Mesenchymal stem cell (in vitro differentiated cells and primary cell): ENCODE measurements around the gene TBC1D21.

Source experiments
- DNase-seq: peaks from one replicate; pipeline ENCODE4 v3.0.0-alpha.2; 2013
- H2AFZ ChIP-seq: one replicate; pipeline ENCODE4 v1.6.1; 2013; ENCODE audit warnings: low read depth, mild to moderate bottlenecking, control low read depth, inconsistent platforms, low read length, moderate library complexity
- H2AK5ac ChIP-seq: 2 replicates; pipeline ENCODE4 v1.6.1; 2013; ENCODE audit warnings: low read length, moderate library complexity, mild to moderate bottlenecking, inconsistent platforms; ENCODE audit not compliant: severe bottlenecking
- H2BK120ac ChIP-seq: one replicate; pipeline ENCODE4 v1.6.1; 2013; ENCODE audit warnings: low read depth, mild to moderate bottlenecking, inconsistent platforms, low read length, moderate library complexity
- H2BK12ac ChIP-seq, 2 experiments: one replicate each; pipeline ENCODE4 v1.6.1; 2013; ENCODE audit warnings: inconsistent platforms in 2 of 2, low read length in 2 of 2, mild to moderate bottlenecking in 2 of 2, moderate library complexity in 2 of 2, control low read depth in 1 of 2
- H2BK15ac ChIP-seq: one replicate; pipeline ENCODE4 v1.6.1; 2013; ENCODE audit warnings: mild to moderate bottlenecking, low read depth, inconsistent platforms; ENCODE audit not compliant: poor library complexity, severe bottlenecking
- H2BK5ac ChIP-seq: 2 replicates; pipeline ENCODE4 v1.6.1; 2013; ENCODE audit warnings: low read depth, mild to moderate bottlenecking, low read length, control low read depth, inconsistent platforms; ENCODE audit not compliant: poor library complexity, severe bottlenecking
- H3K14ac ChIP-seq, 2 experiments: one replicate each; pipeline ENCODE4 v1.6.1; 2013; ENCODE audit warnings: inconsistent platforms in 2 of 2, low read length in 2 of 2, control low read depth in 1 of 2, mild to moderate bottlenecking in 1 of 2, moderate library complexity in 1 of 2
- H3K18ac ChIP-seq, 2 experiments: one replicate each; pipeline ENCODE4 v1.6.1; 2013; ENCODE audit warnings: inconsistent platforms in 2 of 2, low read length in 2 of 2, control low read depth in 1 of 2, low read depth in 1 of 2, mild to moderate bottlenecking in 1 of 2
- H3K23ac ChIP-seq, 2 experiments: one replicate each; pipeline ENCODE4 v1.6.1; 2013; ENCODE audit warnings: inconsistent platforms in 2 of 2, low read length in 2 of 2, mild to moderate bottlenecking in 2 of 2, moderate library complexity in 2 of 2, control low read depth in 1 of 2
- H3K27ac ChIP-seq: 2 replicates; pipeline ENCODE4 v1.5.1; 2013; ENCODE audit warnings: mild to moderate bottlenecking, moderate library complexity, low read length, control low read depth, inconsistent platforms; ENCODE audit not compliant: poor library complexity, severe bottlenecking
- H3K27me3 ChIP-seq, 2 experiments: 2 replicates each; pipeline versions ENCODE4 v1.6.1 to v1.7.0; 2013; ENCODE audit warnings: low read length in 2 of 2, mild to moderate bottlenecking in 2 of 2, moderate library complexity in 2 of 2, control low read depth in 1 of 2, inconsistent platforms in 1 of 2; ENCODE audit not compliant: control insufficient read depth in 1 of 2, insufficient read depth in 1 of 2
- H3K36me3 ChIP-seq, 2 experiments: 2 replicates each; pipeline versions ENCODE4 v1.6.1 to v1.7.0; 2013; ENCODE audit warnings: low read length in 2 of 2, control low read depth in 1 of 2, inconsistent platforms in 1 of 2, low read depth in 1 of 2, mild to moderate bottlenecking in 1 of 2; ENCODE audit not compliant: insufficient read depth in 2 of 2, control insufficient read depth in 1 of 2
- H3K4ac ChIP-seq, 2 experiments: one replicate each; pipeline ENCODE4 v1.6.1; 2013; ENCODE audit warnings: inconsistent platforms in 2 of 2, low read length in 2 of 2, mild to moderate bottlenecking in 2 of 2, moderate library complexity in 2 of 2, control low read depth in 1 of 2, low read depth in 1 of 2
- H3K4me1 ChIP-seq: 2 replicates; pipeline ENCODE4 v1.6.1; 2013; ENCODE audit warnings: low read depth, low read length, control low read depth; ENCODE audit not compliant: control insufficient read depth, insufficient read depth
- H3K4me2 ChIP-seq: 2 replicates; pipeline ENCODE4 v1.6.1; 2013; ENCODE audit warnings: low read length, mild to moderate bottlenecking, inconsistent platforms; ENCODE audit not compliant: poor library complexity, severe bottlenecking
- H3K4me3 ChIP-seq, 2 experiments: 2 replicates each; pipeline versions ENCODE4 v1.5.1 to v1.7.0; 2013; ENCODE audit warnings: low read length in 2 of 2, mild to moderate bottlenecking in 2 of 2, control low read depth in 1 of 2, low read depth in 1 of 2; ENCODE audit not compliant: insufficient read depth in 1 of 2
- H3K79me1 ChIP-seq: replicated peaks from 2 replicates; pipeline ENCODE4 v1.6.1; 2013; ENCODE audit warnings: mild to moderate bottlenecking, control low read depth, low read length, inconsistent platforms; ENCODE audit not compliant: poor library complexity, severe bottlenecking
- H3K9ac ChIP-seq: 2 replicates; pipeline ENCODE4 v1.7.0; 2013; ENCODE audit warnings: mild to moderate bottlenecking, low read length, moderate library complexity
- H3K9me3 ChIP-seq: 2 replicates; pipeline ENCODE4 v1.7.0; 2013; ENCODE audit warnings: mild to moderate bottlenecking, low read length; ENCODE audit not compliant: control insufficient read depth
- H4K8ac ChIP-seq: one replicate; pipeline ENCODE4 v1.6.1; 2013; ENCODE audit warnings: inconsistent platforms, mild to moderate bottlenecking, low read length, moderate library complexity
- H4K91ac ChIP-seq: one replicate; pipeline ENCODE4 v1.6.1; 2013; ENCODE audit warnings: mild to moderate bottlenecking, low read length, inconsistent platforms
- WGBS: methylation state at CpG from one replicate; pipeline ENCODE4 v1.1.7; 2013; ENCODE audit warnings: mixed read lengths; 5-methylcytosine and 5-hydroxymethylcytosine counted together

The TBC1D21 gene

DNA sequence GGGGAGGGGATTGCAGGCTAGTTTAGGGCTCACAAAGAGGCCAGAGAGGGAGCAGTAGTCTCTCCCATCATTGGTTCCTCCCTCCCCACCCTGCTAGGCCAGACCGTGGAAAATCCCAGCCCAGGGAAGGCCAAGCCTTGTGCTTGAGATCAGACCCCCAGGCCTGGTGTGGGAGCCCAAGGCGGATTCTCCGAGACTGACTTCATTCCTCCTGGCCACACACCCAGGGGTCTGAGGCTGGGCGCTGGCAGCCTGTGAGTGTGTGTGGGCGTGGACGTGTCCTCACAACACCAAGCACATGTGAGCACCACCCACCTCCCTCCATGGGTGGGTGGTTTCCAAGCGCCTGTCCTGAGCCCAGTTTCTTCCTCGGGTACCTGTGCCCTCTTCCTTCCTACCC is 57.0 kb downstream of the TBC1D21 start:
- peaks cover 33 to 49% of the 10 kb centered on the region in 2 experiments for H3K36me3 ChIP-seq
- 84% methylated on average over 8 of the region's 8 CpGs for WGBS
- H3K23ac ChIP-seq, result no peak overlapping the region
- DNase-seq, result no peak
- no peaks in the 10 kb centered on the region for H3K27me3 ChIP-seq
- peak overlapping the region; percentile 91 for H2BK5ac ChIP-seq
- H3K27ac ChIP-seq, result peak overlapping the region; percentile 95
- peak overlapping the region; percentile 64 for H3K4me2 ChIP-seq
- H3K9ac ChIP-seq, result peak overlapping the region; percentile 90
- H2BK12ac ChIP-seq, result no peak overlapping the region
- H2AFZ ChIP-seq, result no peak overlapping the region
- H3K14ac ChIP-seq, result no peak overlapping the region
- H3K79me1 ChIP-seq, result peaks cover 5% of the 10 kb centered on the region
- H4K91ac ChIP-seq, result no peak overlapping the region
- H3K18ac ChIP-seq, result no peak overlapping the region
- no peak overlapping the region for H3K4ac ChIP-seq
- H3K4me3 ChIP-seq, result peak overlapping the region in 1 of 2 experiments; percentile 96
- peaks cover 59% of the 10 kb centered on the region for H3K4me1 ChIP-seq
- no peak overlapping the region for H4K8ac ChIP-seq
- no peak overlapping the region for H2BK120ac ChIP-seq
- H2BK15ac ChIP-seq, result no peak overlapping the region
- no peaks in the 10 kb centered on the region for H3K9me3 ChIP-seq
- H2AK5ac ChIP-seq, result peak overlapping the region; percentile 92

DNA sequence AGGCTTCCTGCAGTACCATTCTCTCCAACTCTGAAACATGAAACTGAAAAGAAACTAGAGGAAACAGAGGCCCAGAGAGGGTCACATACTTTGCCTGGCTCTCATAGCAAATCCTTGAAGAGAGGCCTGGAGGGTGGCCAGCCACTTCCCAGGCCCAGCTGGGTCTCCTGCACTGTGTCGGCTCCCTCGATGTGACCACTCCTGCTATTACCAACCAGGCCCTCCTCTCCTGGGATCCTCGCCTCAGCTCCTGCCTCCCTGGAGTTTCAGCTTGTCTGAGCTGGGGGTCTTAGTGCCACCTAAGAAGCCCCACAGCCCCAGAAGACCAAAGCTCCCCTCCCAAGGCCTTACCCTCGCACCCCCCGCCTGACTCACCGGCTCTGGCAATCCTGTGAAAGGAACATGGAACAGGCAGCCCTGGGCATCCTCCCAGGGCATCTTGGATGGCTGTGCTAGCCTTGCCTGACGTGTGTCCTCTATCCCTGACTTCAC is 57.5 kb downstream of the TBC1D21 start:
- Histone ChIP-seq H3K4me1 (peaks cover 60% of the 10 kb centered on the region), H3K9me3 (no peaks in the 10 kb centered on the region), H4K91ac (no peak overlapping the region), H3K9ac (peak overlapping the region; percentile 90), H3K79me1 (peaks cover 5% of the 10 kb centered on the region), H3K23ac (no peak overlapping the region), H2AFZ (no peak overlapping the region), H3K27me3 (no peaks in the 10 kb centered on the region), H3K4me2 (no peak overlapping the region), H2BK15ac (no peak overlapping the region), H4K8ac (no peak overlapping the region), H3K18ac (no peak overlapping the region), H3K27ac (peak overlapping the region; percentile 95), H3K14ac (no peak overlapping the region), H2BK5ac (no peak overlapping the region), H3K4ac (no peak overlapping the region), H2AK5ac (peak overlapping the region; percentile 49), H3K36me3 (peaks cover 33 to 49% of the 10 kb centered on the region in 2 experiments), H2BK12ac (no peak overlapping the region), H3K4me3 (peak overlapping the region in 1 of 2 experiments; percentile 96), H2BK120ac (no peak overlapping the region)
- WGBS, result 77% methylated on average over 7 of the region's 7 CpGs
- no peak for DNase-seq

DNA sequence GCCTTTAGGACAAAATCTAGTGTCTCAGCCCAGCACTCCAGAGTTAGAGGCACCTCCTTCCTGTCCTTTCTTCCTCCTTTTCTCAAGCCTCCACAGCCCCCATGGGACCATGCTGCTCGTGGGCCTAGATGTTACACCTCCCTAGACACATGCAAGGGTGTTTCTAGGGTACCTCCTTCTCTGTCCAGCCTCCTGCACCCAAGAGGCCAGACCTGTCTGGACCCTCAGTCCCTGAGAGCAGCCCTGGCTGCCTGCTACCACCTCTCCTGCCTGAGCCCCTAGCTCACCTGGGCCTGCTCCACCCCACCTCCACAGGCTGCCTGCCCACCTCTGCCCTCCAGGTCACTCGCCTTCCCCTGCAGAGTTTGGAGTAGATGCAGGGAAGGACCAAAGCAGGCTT is 58.1 kb downstream of the TBC1D21 start:
- Histone ChIP-seq H3K4me3 (peak overlapping the region in 1 of 2 experiments; percentile 96), H2BK120ac (no peak overlapping the region), H3K27me3 (no peaks in the 10 kb centered on the region), H2BK12ac (no peak overlapping the region), H2AFZ (no peak overlapping the region), H2BK5ac (no peak overlapping the region), H3K9me3 (no peaks in the 10 kb centered on the region), H3K23ac (no peak overlapping the region), H2BK15ac (no peak overlapping the region), H2AK5ac (peak overlapping the region; percentile 35), H3K4me1 (peaks cover 66% of the 10 kb centered on the region), H3K9ac (peak overlapping the region; percentile 90), H3K14ac (no peak overlapping the region), H3K18ac (no peak overlapping the region), H3K79me1 (peaks cover 5% of the 10 kb centered on the region), H3K27ac (peak overlapping the region; percentile 95), H3K36me3 (peaks cover 33 to 49% of the 10 kb centered on the region in 2 experiments), H3K4me2 (no peak overlapping the region), H4K91ac (no peak overlapping the region), H3K4ac (no peak overlapping the region), H4K8ac (no peak overlapping the region)
- no peak for DNase-seq
- WGBS, result 48% methylated on average over 2 of the region's 2 CpGs

DNA sequence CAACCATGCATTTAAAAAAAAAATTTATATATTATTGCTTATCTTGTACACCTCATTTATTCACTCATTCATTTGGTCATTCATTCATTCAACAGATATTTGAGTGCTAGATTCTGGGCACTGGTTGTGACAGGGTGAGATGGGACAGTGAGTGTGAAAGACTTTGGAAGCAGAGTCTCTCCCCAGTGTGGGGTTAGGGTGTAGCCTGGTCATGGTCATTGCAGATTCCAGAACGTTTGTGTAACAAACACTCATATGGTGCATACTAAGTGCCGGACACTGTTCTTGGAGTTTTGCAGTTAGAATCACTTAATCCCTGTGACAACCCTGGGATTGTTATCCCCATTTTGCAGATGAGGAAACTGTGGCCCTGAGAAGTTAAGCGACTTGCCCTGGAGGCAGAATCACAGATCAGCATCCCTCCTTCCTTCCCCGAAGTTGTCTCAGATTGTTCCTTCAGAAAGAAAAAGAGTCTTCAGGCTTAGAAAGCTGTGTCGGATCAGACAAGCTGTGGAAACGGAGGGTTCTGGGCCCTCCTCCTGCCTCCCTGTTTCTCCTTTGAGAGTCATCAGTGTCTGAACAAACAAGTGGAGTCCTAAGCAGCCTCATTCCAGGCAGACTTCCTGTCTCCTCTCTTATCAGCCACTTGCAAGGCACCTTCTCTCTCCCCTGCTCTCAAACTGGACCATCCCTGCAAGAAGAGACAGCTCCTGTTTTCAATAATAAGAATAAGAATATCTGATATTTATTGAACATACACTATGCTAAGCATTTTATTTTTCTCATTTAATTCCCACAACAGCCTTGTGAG is 59.2 kb downstream of the TBC1D21 start:
- no peak overlapping the region for H2AFZ ChIP-seq
- no peak overlapping the region for H4K91ac ChIP-seq
- H4K8ac ChIP-seq, result no peak overlapping the region
- H2AK5ac ChIP-seq, result peak overlapping the region; percentile 24
- H2BK120ac ChIP-seq, result no peak overlapping the region
- H3K36me3 ChIP-seq, result peaks cover 37 to 56% of the 10 kb centered on the region in 2 experiments
- no peak overlapping the region for H3K4me2 ChIP-seq
- DNase-seq, result no peak
- peak overlapping the region; percentile 90 for H3K9ac ChIP-seq
- WGBS, result 62% methylated on average over 6 of the region's 6 CpGs
- peak overlapping the region in 1 of 2 experiments; percentile 13 for H3K4me3 ChIP-seq
- H3K9me3 ChIP-seq, result no peaks in the 10 kb centered on the region
- peak overlapping the region; percentile 1 for H3K27ac ChIP-seq
- no peak overlapping the region for H2BK15ac ChIP-seq
- no peak overlapping the region for H2BK5ac ChIP-seq
- H3K79me1 ChIP-seq, result peaks cover 7% of the 10 kb centered on the region
- H3K14ac ChIP-seq, result no peak overlapping the region
- no peak overlapping the region for H3K18ac ChIP-seq
- H2BK12ac ChIP-seq, result no peak overlapping the region
- H3K23ac ChIP-seq, result no peak overlapping the region
- no peak overlapping the region for H3K4ac ChIP-seq
- no peaks in the 10 kb centered on the region for H3K27me3 ChIP-seq
- peaks cover 77% of the 10 kb centered on the region for H3K4me1 ChIP-seq
